ENCODE data around the gene DDX41.

- TF ChIP-seq, protein P1, sequence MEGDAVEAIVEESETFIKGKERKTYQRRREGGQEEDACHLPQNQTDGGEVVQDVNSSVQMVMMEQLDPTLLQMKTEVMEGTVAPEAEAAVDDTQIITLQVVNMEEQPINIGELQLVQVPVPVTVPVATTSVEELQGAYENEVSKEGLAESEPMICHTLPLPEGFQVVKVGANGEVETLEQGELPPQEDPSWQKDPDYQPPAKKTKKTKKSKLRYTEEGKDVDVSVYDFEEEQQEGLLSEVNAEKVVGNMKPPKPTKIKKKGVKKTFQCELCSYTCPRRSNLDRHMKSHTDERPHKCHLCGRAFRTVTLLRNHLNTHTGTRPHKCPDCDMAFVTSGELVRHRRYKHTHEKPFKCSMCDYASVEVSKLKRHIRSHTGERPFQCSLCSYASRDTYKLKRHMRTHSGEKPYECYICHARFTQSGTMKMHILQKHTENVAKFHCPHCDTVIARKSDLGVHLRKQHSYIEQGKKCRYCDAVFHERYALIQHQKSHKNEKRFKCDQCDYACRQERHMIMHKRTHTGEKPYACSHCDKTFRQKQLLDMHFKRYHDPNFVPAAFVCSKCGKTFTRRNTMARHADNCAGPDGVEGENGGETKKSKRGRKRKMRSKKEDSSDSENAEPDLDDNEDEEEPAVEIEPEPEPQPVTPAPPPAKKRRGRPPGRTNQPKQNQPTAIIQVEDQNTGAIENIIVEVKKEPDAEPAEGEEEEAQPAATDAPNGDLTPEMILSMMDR (IDR thresholded peaks at IDR 0.05) = no peak
- no peak for TF ChIP-seq POLR2A (IDR thresholded peaks at IDR 0.05)
Observed at GRCh38 chr5:177550122-177550521, 33.4 kb upstream of the DDX41 start.

Data from heart left ventricle (tissue), 13 donors.